ENCODE results near the gene SGK1.

DNA sequence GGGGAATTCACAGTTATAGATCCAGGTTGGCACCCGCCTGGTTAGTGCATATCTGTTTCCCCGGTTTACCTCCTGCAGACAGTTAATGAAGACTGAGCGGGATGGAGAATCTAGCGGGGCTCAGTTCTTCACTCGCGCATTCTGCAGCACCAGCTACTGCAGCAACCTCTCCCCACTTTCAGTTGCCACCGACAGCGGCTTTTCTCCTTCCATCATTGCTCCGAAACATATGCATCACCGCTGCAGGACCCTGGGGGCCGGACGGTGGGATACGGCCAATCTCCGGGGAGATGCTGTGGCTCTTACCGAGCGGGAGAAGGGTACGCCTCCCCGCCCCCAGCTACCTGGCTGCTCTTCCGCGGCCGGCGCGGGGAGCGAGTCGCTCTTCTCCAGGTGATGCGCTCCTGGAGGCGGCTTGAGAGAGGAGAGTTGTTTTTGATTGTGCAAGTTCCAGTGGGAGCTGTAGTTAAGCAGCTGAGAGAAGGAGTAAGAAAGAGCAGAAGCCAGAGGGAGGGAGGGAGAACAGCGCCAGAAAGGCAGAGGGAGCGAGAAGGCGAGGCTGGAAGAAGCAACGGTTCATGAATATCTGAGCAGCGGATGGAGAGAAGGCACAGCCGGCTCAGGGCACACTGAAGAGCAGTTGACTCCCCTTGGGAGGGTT, at the start of gene SGK1:
- TF ChIP-seq TARDBP (IDR thresholded peaks at IDR 0.05), result no peak
- TF ChIP-seq CTBP1 (IDR thresholded peaks at IDR 0.05; ENCODE audit: borderline replicate concordance), result no peak
- no peak for TF ChIP-seq SP1 (IDR thresholded peaks at IDR 0.05)
- TF ChIP-seq LEF1 (IDR thresholded peaks at IDR 0.05; ENCODE audit: borderline replicate concordance), result no peak
- no peak for TF ChIP-seq ELF4 (IDR thresholded peaks at IDR 0.05)
- no peak for TF ChIP-seq L3MBTL2 (conservative IDR thresholded peaks at IDR 0.05)
- no peak for TF ChIP-seq NFRKB (IDR thresholded peaks at IDR 0.05)

All from HEK293T (cell line).